22Rv1 (cell line): ENCODE results near the gene ZDBF2.
A peak's percentile ranks its signal among the peaks of the same experiment; 100 is the strongest.

ENCODE experiments used
- ZFX ChIP-seq: fragments of 450-650 bp; IDR thresholded peaks from 2 replicates; pipeline ENCODE4 v1.6.1; 2017; ENCODE audit warnings: antibody characterized with exemption, borderline replicate concordance
- TF ChIP-seq, protein P1 (sequence below): fragments of 450-650 bp; IDR thresholded peaks from 2 replicates; pipeline ENCODE4 v1.5.1; 2017; ENCODE audit warnings: mild to moderate bottlenecking

DNA sequence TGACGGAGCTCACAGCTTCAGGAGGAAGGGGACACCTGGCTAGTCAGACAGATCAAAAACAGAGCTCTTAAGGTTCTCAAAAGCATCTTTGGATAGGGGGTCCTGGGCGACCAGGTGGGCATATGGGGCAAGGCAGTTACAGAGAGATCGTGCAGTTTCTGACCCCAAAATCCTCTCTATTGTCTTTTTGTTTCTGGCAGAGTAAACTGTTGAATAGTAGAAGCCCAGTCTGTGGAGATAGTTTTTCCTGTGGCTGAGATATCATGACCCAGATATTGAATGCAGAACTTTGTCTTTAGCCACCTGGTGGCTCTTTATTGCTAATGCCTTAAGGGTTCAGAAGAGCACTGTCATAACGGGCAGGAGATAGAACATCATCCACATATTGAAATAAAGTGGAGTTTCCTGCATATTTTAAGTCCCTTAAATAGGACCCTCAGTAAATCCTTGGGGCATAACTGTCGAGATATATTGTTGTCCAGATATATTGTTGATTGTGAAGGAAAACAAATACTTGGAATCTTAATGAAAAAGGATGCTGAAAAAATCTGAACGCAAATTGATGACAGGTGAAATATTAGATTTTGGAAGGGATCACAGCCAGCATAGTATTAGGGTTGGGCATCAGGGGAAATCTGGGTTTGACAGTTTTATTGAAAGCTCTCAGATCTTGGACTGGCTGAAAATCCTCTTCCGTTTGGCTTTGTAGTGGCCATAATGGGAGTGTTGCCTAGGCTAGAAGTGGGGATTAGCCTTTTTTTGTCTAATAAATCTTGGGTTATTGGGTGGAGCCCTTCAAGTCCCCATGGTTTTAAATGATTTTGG, 14.1 kb upstream of the ZDBF2 start:
- TF ChIP-seq, protein P1, sequence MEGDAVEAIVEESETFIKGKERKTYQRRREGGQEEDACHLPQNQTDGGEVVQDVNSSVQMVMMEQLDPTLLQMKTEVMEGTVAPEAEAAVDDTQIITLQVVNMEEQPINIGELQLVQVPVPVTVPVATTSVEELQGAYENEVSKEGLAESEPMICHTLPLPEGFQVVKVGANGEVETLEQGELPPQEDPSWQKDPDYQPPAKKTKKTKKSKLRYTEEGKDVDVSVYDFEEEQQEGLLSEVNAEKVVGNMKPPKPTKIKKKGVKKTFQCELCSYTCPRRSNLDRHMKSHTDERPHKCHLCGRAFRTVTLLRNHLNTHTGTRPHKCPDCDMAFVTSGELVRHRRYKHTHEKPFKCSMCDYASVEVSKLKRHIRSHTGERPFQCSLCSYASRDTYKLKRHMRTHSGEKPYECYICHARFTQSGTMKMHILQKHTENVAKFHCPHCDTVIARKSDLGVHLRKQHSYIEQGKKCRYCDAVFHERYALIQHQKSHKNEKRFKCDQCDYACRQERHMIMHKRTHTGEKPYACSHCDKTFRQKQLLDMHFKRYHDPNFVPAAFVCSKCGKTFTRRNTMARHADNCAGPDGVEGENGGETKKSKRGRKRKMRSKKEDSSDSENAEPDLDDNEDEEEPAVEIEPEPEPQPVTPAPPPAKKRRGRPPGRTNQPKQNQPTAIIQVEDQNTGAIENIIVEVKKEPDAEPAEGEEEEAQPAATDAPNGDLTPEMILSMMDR, result peak; percentile 45
- no peak for TF ChIP-seq ZFX
